HG02840 (cell line): ENCODE results near the gene PIAS1.

Experiments used
- ATAC-seq: cut with Tn5 transposase; IDR thresholded peaks from one replicate; pipeline ENCODE4 v1.9.1; 2021; ENCODE audit warnings: mild to moderate bottlenecking, moderate library complexity, moderate number of reproducible peaks; ENCODE audit not compliant: unreplicated experiment, low FRiP score

Gene PIAS1

DNA sequence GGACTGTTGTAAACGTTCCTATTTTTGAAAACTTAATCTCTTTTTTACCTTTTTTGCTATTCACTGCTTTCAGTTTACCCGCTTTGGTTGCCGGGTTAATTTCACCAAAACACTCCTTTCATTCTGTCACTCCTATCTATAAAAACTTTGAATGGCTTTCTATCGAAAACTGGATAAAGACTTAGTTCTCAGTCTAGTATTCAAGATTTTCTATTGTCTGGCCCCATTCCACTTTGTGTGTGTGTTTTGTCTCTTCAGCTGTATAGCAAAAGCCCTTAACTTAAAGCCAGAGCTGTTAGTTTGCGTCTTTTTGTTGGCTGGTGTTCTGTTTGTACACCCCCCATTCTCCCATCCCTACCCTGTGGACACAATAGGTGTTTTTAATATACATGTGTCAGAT is 7.5 kb downstream of the PIAS1 start:
- no peak for ATAC-seq

DNA sequence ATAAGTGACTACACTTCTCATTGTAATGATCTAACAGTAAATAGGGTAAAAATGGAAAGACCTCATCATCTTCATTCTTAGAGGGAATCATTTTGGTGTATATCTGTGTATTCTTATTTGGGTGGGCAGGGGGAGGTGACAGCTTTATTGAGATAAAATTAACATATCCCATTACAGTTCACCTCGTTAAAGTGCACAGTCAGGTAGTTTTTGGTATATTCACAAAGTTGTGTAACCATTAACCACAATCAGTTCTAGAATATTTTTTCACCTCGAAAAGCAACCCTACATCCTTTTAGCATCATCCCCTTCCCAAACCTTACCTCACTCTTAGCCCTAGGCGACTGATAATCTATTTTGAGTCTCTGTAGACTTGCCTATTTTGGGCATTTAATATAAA is 8.1 kb downstream of the PIAS1 start:
- ATAC-seq, result no peak

DNA sequence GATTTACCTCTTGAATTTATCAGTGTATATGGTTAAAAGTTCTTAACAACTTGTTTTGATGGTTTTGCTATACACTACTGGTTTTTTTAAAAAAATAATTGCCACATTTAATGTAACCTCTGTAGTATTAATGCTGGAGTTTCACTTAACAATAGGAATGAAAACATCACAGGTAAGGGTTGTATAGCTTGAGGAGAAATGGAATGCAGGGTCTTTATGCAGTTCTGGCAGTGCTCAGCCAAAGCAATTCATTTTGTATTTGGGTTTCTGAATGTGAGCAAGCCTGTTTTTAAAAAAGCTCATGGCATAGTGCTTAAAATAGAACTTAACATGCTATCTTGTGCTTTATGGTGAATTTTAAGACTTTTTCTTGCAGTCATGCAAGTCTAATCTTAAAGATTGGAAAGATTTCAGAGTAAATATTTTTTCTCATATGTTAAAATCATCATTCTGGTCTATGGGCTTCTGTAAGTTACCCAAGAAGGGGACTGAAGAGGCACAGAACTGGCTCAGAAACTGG is 8.9 kb downstream of the PIAS1 start:
- no peak for ATAC-seq

DNA sequence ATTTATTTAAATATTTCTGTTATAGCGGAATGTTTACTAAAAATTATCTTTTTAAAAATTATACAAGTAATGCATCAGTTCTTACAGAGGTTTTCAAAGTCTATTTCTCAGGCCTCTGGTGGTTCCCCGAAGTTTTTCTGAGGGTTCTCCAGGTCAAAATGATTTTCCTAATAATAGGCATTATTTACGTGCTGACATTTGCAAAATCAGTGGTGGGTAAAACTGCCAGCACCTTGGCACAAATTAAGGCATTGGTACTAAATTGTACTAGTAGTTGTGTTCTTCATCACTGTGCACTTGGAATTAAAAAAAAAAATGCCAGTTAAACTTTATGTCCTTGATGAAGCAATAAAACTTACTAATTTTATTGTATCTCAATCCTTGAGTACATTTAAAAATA is 9.5 kb downstream of the PIAS1 start:
- no peak for ATAC-seq

DNA sequence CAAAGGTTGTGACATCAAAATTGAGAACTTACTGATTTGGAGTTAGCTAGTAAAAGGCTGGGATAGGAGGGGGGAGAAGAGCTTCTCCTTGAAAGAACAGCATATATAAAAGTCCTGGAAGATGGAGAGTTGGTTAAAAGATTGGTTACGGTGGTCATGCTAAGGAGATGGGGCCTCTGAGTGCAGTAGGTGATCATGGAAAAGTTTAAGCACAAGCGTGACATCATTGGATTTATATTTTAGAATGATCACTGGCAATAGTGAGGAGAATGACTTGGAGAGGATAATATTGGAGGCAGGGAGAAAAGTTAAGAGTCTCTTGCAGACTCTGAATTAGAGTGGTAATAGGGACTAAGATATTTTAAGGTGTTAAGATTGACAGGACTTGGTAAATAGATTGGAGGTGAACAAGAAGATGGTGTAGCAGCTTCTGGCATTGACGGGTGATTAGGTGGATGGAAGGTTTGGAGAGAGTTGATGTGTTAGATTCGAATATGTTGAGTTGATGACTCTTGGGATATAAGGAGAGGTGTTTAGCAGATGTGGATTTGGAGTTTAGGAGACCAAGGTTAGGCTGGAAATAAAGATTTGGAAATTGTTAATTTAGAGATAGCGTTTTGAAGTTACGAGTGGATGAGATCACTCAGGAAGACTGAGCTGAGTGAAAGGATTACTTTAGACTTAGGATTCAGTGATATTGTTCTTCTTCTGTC is 19.6 kb downstream of the PIAS1 start:
- no peak for ATAC-seq

DNA sequence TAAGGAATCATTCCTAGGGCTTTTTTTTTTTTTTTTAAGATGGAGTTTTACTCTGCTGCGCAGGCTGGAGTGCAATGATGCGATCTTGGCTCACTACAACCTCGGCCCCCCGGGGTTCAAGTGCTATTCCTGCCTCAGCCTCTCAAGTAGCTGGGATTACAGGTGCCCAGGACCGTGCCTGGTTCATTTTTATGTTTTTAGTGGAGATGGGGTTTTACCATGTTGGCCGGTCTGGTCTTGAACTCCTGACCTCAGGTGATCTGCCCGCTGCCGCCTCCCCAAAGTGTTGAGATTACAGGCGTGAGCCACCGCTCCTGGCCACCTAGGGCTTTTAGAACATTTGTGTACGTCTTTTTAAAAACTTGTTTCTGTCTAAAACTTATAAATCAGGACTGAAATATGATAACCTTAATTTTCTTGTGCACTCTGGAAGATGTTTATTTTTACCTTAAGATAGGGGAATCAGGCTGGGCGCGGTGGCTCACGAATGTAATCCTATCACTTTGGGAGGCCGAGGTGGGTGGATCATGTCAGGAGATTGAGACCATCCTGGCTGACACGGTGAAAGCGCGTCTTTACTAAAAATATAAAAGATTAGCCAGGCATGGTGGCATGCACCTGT is 21.8 kb downstream of the PIAS1 start:
- no peak for ATAC-seq

DNA sequence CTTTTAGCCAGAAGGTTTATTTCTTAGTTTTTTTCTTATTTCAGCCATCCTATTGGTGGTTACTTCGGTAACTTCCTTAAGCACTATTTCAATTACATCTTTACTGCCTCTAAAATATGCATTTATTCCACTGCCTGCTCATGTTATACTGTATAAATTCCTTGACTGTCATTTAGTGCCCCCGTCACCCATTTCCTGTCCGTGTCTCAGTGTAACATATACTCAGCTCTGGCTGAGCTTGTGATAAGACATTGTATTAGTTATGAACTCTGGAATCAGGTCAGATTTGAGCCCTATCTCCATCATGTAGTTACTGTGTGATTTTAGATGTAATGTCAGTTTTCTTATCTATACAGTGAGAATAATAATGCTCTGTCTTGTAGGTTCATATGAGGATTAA is 24.2 kb downstream of the PIAS1 start:
- no peak for ATAC-seq

DNA sequence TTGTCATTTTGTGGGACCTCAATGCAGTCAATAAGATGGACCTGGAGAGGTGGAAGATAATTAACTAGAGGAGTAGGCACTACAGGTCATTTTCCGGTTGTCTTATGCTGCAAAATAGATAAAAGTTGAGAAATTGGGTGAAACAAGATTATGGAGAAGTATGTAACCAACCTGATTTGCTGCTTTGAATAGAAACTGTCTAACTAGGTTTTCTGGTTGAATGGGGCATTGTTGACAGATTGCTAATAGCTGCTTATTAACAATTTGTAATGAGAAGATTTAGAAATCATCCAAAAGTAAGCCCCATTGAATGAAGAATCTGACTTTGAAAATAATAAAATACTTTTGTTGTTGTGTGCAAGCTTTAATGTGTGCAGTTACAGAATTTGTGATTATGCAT is 26.2 kb downstream of the PIAS1 start:
- ATAC-seq, result no peak

DNA sequence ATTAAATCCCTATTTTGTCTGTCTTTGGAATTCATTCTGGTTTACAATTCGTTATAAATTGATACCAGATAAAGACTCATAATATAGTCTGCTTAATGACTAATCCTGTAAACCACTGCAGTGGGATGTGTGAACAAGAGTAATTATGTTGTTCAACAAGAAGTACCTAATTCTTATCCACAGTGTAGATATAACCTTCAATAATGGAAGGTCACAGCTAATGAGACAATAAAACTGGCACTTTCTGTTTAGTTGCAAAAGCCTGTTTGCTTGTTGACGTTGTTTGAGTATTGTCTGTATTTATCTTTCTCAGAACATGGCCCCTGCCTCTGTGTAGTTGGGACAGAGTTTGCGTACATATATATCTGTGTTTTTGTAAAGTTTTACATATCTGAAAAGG is 26.7 kb downstream of the PIAS1 start:
- ATAC-seq, result no peak

DNA sequence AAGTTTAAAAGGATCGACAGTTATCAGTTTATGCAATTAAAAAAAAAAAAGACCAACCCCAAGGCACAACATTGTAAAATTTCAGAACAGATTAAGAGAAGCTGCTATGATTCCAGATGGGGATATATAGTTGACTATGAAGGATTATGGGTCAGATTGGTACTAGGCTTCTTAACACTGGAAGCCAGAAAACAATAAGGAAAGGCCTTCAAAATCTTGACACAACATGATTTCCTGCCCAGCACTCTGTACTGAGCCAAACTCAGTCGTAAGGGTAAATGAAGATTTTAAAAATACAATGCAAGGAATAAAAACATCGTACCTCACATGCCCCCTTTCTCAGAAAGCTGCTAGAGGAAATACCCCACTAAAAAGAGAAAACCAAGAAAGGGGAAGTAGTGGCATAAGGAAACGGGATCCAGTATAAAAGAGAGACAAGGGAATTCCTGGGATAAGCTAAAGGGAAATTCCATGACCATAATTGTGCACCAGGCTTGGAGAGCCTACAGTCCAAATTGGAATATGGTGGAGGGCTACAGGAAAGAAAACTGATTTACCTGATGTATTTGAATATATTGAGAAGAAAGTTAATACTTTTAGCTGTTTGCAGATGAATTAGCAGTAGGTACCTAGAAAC is 27.9 kb downstream of the PIAS1 start:
- no peak for ATAC-seq

DNA sequence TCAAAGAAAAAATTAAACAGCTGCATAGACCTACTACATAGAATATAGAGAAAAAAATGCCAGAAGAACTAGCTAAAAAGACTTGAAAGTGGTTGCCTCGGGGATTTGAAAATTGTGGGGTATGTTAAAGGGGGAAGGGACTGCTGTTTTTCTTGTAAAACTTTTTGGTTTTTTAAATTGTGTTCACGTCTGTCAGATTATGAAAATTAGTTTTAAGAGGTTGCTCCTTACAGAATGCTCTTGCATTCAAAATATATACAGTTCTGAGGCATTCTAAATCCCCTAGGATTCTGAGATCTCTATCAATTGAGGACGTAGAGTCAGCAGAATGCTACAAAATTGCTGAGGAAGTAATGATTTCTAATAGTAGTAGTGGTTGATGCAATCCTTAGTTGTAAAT is 28.6 kb downstream of the PIAS1 start:
- no peak for ATAC-seq

DNA sequence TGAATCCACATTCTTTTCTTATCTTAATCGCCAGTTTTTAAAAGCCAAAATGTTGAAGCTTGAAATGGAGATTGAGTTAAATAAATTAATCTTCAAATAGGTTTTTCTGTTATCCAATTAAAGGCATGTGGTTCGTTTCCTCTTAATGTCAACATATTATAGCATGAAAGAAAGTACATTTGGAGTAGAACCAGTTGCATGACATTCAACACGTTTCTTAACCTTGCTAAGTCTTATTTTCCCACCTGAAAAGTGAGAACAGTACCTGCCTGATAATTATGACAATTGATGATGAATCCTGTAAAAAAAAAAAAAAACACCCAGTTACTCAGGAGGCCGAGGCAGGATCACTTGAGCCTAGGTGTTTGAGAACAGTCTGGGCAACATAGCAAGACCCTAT is 29.3 kb downstream of the PIAS1 start:
- ATAC-seq, result no peak

DNA sequence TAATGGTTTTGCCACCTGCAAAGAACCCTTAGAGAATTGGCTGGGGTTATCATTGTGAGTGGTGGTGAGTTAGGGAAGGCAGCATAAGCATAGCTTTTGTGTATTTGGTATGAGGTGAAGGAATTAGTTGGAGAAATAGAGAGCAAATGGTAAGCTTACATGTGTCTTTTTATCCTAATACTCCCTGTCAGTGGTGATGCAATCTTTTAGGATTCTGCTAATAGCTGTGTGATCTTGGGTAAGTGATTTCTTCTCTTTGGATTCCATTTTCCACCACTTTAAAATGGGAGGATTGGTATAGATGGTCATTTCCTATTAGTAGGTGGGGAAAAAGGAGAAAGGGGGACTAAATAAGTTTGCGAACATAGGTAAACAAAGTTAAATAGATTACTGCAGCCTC is 30.9 kb downstream of the PIAS1 start:
- no peak for ATAC-seq

DNA sequence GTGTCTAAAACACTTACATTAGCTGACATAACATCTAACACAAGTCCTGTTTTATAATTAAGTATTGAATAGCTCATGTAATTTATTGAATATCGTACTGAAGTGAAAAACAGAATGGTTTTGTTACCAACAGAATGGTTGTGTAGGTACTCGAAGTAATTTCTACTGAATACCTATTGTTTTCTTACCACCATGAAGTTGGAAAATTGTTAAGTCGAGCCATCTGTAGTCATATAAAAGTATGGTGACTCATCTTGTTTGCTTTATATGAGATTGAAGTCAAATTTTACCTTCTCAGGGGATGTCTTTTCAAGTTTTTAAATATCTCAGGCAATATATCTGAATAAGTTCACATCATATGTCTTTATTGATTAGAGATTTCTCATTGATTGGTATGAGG is 37.6 kb downstream of the PIAS1 start:
- no peak for ATAC-seq

DNA sequence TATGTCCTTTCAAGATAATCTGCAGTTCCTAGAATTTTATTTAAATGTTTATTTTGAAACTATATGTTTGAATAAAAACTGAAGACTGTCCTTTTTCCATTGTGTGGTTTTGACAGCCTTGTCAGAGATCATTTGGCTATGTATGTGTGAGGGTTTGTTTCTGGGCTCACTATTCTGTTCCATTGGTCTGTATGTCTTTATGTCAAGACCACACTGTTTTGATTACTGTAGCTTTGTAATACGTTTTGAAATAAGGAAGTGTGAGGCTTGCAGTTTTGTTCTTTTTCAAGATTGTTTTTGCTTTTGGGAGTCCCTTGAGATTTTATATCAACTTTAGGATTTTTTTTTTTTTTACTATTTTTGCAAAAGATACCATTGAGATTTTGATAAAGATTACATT is 42.0 kb downstream of the PIAS1 start:
- ATAC-seq, result no peak

DNA sequence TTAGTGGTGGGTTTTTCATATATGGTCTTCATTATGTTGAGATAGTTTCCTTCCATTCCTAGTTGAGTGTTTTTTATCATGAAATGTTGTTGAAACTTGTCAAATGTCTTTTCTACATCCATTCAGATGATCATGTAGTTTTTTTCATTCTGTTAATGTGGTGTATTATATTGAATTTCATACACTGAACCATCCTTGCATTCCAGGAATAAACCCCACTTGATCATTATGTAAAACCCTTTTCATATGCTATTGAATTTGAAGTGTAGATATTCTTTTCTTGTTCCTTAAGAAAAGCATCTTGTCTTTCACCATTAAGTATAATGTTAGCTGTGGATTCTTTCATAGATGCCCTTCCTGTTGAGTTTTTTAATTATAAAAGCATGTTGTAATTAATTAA is 42.9 kb downstream of the PIAS1 start:
- no peak for ATAC-seq

DNA sequence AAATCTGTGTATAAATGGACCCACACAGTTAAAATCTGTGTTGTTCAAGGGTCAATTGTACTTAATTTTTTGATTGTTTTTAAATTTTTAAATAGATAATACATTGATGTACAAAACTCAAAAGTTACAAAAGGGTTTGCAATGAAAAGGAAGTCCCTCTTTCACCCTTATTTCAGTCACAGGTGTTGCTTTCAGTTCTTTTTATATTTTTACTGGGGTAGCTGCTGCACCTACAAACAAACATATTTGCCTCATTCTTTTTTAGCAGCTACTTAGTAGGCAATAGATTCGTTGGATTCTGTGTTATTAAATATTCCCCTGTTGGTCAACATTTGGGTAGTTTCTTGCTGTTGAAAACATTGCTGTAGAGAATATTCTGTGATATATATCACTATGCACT is 44.4 kb downstream of the PIAS1 start:
- no peak for ATAC-seq

DNA sequence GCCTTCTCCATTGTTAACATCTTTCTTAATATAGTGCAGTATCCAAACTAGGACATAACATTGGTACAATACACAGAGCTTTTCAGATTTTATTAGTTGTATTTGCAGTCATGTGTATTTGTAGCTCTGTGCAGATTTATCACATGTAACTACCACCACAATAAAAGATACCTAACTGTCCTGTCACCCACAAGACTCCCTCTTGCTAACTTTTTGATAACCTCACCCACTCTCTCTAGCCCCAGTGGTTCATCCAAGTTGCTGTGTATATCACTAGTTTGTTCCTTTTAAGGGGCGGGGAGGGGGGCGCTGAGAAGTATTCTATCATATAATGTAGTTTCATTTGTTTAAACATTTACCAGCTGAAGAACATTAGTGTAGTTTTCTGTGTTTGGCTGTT is 46.1 kb downstream of the PIAS1 start:
- ATAC-seq, result no peak

DNA sequence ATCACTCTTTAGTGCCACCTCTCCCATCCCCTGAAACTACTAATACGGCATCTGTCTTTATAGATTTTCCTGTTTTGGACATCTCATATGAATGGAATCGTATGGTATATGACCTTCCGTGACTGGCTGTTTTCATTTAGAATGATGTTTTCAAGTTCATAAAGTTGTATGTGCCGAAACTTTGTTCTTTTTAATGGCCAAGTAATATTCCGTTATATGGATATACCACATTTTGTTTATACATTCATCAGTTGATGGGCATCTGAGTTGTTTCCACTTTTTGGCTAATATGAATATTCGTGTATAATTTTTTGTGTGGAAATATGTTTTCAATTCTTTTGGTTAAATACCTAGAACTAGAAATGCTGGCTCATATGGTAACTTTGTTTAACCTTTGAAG is 49.5 kb downstream of the PIAS1 start:
- no peak for ATAC-seq

DNA sequence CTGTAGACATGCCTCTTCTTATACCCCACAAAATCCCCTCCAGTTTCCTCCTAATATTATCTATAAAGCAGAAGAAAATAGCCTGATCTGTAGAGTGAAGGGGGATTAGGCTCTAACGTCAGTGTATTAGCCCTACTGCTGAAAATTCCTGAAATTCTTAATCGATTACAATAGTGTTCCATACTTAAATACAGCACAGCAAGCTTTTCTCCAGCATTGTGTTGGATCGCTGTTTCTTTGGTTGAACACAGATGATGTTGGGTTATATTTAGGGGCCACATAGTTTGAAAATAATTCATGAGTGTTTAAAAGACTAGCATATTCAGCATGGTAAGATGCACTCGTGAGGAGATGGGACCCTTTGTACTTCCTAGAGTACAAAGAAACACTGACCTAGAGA is 52.5 kb downstream of the PIAS1 start:
- ATAC-seq, result no peak

DNA sequence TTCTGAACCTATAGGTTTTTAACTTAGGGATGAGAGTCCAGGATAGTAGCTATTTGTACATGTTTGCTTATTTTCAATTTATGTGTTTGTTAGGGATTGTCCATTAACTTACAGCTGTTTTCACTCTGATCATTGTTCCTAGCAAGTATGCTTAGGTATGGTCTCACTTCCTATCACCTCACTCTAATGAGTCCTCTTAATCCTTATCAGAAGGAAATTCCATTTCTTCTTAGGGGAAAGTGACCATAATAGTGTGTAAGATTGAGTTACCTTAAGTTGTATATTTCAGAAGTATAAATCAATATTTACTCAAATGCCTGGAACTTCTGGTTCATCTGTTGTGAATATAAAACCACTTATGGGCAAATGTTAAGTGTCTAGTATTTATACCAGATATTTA is 53.0 kb downstream of the PIAS1 start:
- no peak for ATAC-seq

DNA sequence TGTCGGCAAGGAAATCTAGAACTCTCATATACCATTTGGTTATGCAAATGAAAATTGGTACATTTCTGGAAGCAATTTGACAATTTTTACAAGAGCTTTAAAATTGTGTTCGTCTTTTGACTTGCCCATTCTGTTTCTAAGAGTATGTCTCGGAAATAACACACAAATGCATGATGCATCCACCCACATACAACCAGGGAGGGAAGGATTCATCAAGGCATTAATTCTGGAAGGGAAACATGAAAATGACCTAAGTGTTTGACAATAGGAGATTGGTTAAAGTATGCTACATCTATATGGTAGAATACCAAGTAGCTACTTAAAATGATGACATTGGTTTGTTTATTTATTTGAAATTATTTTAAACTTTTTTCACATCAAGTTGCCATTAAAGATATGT is 58.6 kb downstream of the PIAS1 start:
- no peak for ATAC-seq
